Kidney glomerular epithelial cell (primary cell): ENCODE measurements around the gene SND1.

Experiments
- DNase-seq: peaks from one replicate; lab custom pipeline; 2025; lab: John Stamatoyannopoulos, UW

Gene SND1

GRCh38 chr7:127932496-127932895 is 280.5 kb downstream of the SND1 start:
- no peak for DNase-seq

DNA sequence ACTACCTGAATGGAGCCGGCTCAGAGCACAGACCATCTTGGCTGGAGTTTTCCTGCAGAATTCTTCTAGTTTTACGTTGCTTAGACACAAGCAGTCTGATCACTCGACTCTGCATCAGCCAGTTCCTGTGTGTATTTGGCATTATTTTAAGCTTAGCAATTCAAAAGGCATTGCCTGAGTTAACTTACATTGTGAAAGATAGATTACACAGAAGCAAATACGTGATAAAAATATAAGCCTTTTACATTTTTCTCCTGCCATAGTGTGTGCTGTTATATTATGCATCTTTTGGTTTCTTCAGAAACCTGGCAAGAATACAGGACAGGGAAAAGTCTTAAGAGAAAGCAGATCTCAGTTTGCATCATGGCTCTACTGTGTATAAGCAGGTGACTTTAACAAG is 281.2 kb downstream of the SND1 start:
- DNase-seq = no peak

DNA sequence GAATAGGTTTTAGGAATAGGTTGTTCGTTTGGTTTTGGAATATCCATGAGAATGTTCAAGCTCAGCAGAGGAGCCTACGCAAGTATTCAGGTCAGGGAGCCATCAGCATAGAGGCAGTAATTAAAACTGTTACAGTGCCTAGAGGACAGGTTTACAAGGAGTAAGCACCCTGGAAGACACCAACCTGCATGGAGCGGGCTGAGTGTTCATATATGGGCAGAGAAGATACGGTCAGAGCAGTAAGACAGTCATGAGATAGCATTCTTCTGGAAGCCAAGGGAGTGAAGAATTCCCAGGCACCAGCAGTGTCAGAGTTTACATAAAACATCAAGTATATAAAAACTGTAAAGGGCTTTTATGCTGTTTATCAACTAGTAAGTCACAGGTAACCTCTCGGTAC is 282.7 kb downstream of the SND1 start:
- DNase-seq = no peak

DNA sequence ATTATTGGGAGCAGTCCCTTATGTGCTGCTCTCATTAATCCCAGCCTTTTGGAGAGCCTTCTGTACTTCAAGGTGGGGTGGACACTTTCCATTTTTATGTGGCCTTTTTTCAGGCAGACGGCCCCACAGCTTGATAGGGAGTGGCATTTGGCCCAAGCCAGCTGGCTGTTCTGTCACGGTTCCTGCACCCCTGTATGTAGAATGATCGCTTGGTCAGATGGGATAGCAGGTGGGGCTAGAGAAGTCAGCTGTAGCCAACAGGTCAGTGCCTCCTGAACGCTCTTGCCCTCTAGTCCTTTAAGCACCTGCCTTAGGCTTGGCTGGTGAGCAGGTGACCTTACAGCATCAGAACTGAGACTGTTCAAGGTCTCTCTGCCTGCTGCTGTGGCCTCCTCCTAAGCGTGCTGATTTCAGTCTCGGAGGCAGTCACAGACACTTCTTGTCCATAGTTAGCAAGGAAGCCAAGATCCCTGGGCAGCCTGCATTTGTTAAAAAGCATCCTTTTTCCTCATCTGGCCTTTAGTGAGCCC is 283.9 kb downstream of the SND1 start:
- DNase-seq = no peak

GRCh38 chr7:127937066-127937680 is 285.2 kb downstream of the SND1 start:
- no peak for DNase-seq

DNA sequence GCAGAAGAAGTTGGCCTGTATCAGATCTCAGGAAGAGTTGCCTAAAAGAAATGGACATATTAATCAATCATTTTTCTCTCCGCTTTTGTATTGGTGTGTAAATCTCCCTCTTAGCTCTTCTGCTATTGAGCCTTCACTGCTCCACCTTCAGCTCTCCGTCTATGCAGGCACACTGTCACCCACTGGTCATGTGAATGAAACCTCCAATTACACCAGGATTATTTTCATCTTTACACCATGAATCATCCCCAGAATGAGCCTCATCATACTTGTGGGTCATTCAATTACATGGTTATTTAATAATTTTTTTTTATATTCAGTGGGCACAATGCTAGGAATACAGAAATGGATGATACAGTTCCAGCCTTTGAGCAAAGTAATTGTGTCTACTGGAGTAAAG is 286.6 kb downstream of the SND1 start:
- peak; percentile 83 for DNase-seq

- DNase-seq = no peak
Observed at GRCh38 chr7:127940381-127941160, 288.6 kb downstream of the SND1 start.

GRCh38 chr7:127941476-127942210 is 289.6 kb downstream of the SND1 start:
- DNase-seq = no peak

- DNase-seq = no peak
Observed at GRCh38 chr7:127943541-127944521, 291.8 kb downstream of the SND1 start.

- DNase-seq = no peak
Observed at GRCh38 chr7:127946111-127946510, 294.1 kb downstream of the SND1 start.

DNA sequence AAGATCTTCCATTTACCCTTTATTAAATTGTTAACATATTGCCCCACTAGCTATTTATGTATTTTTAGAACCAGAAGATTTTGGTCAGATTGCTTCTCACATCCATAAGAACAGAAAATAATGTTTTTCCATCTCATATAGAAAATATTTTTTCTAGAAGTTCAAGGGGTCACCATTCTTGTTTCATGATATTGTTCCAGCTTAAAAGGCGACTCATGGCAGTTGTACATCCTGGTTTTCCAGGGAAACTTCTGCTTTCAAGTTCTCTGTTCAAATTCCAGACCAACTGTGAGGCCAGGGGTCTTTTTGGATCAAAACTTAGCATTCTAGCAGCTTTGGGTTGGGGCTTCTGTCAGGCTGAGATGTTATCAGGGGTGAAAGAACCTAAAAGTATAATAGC is 294.9 kb downstream of the SND1 start:
- DNase-seq = no peak

GRCh38 chr7:127948312-127948711 is 296.3 kb downstream of the SND1 start:
- no peak for DNase-seq

- DNase-seq = no peak
Observed at GRCh38 chr7:127948930-127949329, 296.9 kb downstream of the SND1 start.

GRCh38 chr7:127949769-127950222 is 297.8 kb downstream of the SND1 start:
- DNase-seq = no peak

DNA sequence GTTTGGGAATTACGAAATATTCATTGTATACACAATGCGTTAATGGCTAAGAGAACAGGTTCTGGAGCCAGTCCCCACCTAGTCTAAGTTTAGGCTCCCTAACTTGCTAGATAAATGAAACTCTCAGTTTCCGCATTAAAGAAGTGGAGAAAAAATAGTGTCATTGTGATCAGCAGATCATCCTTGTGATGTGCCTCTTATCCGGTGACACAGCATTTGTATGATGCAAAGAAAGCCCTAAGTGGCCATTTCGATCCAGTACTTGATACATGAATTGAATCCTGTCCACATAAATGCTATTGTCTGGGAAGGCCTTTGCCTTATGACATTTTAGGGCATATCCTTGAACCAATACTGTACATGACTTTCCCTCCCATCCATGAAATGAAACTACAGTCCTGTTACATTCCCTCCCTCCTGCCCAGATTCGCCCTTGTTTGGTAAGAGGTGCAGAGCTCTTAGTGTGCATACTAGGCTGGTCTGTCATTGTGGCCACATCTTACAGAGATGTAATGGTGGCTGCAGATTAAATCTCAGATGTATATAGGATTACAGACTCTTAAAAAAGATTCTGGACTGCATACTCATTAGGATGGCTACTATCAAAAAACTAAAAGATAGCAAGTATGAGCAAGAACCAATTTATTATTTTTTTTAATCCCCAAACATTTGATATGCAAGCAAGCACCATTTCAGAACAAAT is 298.4 kb downstream of the SND1 start:
- no peak for DNase-seq

DNA sequence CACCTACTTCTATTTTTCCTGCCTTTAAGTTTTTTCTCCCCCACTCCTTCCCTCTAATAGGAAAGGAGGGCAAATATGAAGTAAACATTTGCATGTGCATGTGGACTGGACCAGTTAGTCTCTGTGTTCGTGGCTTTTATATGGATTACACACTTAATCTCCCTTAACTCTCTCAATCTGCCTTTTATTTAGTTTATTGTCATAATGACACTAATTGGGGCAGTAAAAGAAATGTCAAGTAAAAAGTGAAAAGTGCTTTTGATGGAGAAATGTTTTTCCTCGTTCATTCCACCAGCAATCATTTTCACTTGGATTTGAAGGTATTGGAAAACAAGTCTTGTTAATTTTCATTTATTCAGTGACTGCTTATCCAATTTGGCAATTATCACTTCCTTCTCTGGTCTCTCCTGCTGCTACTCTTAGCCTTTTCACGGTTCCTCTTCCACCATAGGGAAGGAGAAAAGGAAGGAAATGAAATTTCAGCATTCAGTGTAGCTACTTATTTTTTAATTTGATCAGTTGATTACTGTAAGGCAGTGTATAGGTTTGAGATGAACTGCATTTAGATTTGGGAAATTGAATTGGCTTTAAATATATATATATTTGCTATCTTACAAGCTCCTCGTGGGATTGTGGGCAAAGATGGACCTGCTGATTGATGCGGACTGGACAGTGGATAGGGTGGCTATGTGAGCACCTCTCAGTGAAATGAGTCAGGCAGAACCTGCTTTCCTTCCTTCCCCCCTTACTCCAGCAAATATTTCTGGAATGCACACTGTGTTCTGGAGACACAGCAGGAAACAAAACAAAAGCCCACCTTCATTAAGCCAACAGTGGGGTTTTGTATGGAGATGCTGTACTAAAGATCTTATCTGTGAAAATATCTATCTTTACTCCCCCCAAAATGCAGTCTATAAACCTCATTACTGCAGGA is 301.7 kb downstream of the SND1 start:
- peak; percentile 23 for DNase-seq

- no peak for DNase-seq
Observed at GRCh38 chr7:127954357-127954748, 302.4 kb downstream of the SND1 start.

DNA sequence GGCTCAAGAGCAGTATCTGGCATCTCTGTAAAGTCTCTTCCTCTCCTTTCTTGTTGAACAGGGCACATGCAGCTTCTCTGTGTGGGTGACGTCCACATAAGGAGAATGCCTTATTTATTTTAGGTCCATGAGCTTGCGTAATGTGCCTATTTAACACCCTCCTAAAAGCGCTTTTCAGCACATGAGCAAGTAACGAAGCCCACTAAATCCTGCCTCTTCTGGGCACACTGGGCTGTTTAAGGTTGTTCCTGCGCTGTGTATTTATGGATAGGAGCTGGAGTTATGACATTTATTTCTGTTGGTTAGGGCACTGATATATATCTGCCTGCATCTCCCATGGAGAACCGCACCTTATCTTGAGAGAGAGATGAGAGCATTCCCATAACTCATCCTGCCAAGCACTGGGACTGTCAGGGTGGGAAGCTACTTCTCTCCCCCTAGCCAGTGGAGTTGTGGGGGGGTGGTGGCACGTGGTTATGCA is 303.1 kb downstream of the SND1 start:
- no peak for DNase-seq

DNA sequence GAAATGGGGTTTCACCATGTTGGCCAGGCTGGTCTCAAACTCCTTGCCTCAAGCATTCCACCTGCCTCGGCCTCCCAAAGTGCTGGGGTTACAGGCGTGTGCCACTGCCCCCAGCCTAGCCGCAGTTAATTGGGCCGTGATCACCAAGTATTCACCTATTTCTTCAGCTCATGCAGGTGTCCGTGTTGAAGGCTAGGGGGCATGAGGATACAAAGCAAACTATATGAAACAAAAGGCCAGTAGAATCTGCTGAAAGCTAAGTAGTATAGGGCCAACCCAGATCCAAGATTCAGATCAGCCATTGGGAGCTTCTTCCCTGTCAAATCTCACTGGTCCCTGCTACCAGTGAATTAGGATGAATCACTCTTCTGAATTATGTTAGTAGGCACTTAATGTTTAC is 305.9 kb downstream of the SND1 start:
- DNase-seq = no peak

GRCh38 chr7:127959770-127960169 is 307.8 kb downstream of the SND1 start:
- DNase-seq = no peak
